ENCODE results near the gene MYD88. TPM values are rescaled to one million over a fixed set of nuclear protein-coding genes. Genes with fewer than 3 reads are reported as not detected.

The MYD88 gene
- total RNA-seq, 2 experiments from 2014 or later, result 29.3 to 31.8 TPM

DNA sequence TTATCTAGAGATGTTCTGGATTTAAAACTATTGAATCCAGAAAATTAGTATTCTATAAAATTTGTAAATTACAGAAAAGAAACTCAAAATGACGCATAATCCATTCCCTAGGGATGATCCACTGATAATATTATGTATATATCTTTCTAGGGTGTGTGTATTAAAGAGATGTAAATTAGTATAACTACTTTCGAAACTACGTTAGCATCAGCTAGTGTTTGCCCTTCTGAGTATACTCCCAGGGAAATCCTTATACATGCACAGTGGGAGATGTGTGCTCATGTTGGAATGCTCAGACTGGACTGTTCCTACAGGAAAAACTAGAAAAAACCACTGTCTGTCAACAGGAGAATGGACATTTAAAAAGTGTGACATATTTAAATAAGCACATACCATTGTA, 38.0 kb upstream of the MYD88 start:
- no peak for ATAC-seq
- peaks cover 2% of the 10 kb centered on the region for H3K36me3 Mint-ChIP-seq (ENCODE audit: low read depth)
- TF ChIP-seq, protein P1, sequence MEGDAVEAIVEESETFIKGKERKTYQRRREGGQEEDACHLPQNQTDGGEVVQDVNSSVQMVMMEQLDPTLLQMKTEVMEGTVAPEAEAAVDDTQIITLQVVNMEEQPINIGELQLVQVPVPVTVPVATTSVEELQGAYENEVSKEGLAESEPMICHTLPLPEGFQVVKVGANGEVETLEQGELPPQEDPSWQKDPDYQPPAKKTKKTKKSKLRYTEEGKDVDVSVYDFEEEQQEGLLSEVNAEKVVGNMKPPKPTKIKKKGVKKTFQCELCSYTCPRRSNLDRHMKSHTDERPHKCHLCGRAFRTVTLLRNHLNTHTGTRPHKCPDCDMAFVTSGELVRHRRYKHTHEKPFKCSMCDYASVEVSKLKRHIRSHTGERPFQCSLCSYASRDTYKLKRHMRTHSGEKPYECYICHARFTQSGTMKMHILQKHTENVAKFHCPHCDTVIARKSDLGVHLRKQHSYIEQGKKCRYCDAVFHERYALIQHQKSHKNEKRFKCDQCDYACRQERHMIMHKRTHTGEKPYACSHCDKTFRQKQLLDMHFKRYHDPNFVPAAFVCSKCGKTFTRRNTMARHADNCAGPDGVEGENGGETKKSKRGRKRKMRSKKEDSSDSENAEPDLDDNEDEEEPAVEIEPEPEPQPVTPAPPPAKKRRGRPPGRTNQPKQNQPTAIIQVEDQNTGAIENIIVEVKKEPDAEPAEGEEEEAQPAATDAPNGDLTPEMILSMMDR (IDR thresholded peaks at IDR 0.05), result no peak
- no peak for DNase-seq
- H3K27me3 Mint-ChIP-seq, result no peaks in the 10 kb centered on the region
- intact Hi-C loops (cut with micrococcal nuclease), result no loop called here
- no peak overlapping the region for H3K4me3 Mint-ChIP-seq
- H3K27ac Mint-ChIP-seq, result no peak overlapping the region
- POLR2A ChIA-PET, result interaction anchor here (0.6 kb wide), 1 partner anchor 299 kb away, joined by 4 read pairs; no protein-coding TSS in a partner anchor
- H3K9me3 Mint-ChIP-seq, result peaks cover 3% of the 10 kb centered on the region
- CTCF ChIA-PET, result no interaction called here
- H3K4me1 Mint-ChIP-seq (ENCODE audit: low read depth), result no peaks in the 10 kb centered on the region

DNA sequence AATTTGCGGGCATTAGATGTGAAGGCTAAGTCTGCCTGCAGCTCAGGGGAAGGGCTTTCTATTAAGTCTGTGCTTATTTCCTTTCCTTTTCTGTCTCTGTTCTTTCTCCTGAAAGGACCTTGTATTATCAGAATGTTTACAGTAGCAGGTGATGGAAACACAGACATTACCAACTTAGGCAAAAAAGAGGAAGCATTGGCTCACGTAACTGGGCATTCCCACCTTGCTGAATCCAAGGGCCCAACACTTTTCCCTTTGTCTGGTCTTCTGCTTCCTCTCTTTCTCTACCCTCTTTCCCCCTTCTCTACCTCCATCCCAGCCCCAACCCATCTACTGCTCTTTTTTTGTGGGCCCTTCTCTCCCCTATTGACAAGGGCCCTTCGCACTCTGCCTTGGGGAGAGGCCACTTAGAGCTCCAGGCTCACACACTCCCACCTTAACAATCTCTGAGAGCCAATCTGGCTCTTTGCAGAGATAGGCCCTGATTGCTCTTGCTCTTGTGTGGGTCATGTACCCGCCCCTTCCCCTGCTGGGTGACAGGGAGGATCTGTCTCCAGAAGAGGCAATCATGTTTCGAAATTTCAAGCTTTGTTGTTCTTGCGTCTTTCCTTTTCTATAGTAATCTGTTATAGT, 36.5 kb upstream of the MYD88 start:
- no peak for DNase-seq
- ATAC-seq, result no peak
- peaks cover 6% of the 10 kb centered on the region for H3K9me3 Mint-ChIP-seq
- CTCF ChIA-PET, result no interaction called here
- intact Hi-C loops (cut with micrococcal nuclease), result no loop called here
- peaks cover 2% of the 10 kb centered on the region for H3K36me3 Mint-ChIP-seq (ENCODE audit: low read depth)
- no peaks in the 10 kb centered on the region for H3K27me3 Mint-ChIP-seq
- no peaks in the 10 kb centered on the region for H3K4me1 Mint-ChIP-seq (ENCODE audit: low read depth)
- H3K4me3 Mint-ChIP-seq, result no peak overlapping the region
- no peak overlapping the region for H3K27ac Mint-ChIP-seq
- TF ChIP-seq, protein P1 (IDR thresholded peaks at IDR 0.05), result no peak
- POLR2A ChIA-PET, result no interaction called here

DNA sequence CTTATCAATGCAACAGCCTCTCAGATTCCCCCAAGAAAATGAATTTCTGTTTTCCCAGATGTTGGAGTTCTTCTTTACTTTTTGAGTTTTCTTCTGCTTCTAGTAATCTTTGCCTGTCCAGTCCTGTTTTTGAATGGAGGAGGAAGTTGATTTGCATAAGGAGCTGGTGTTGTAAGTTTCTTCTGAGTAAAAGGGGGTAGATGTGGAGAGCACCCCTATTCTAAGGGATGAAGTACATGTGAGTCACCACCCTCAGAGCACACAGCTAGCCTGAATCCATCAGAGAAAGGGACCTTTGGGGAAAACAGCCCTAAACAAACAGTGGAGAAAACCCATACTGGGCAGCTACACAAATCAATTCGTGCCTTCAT, 36.0 kb upstream of the MYD88 start:
- H3K4me3 Mint-ChIP-seq, result no peak overlapping the region
- H3K27me3 Mint-ChIP-seq, result no peaks in the 10 kb centered on the region
- TF ChIP-seq, protein P1 (IDR thresholded peaks at IDR 0.05), result no peak
- intact Hi-C loops (cut with micrococcal nuclease), result no loop called here
- no peak for ATAC-seq
- POLR2A ChIA-PET, result no interaction called here
- no peak overlapping the region for H3K27ac Mint-ChIP-seq
- no peaks in the 10 kb centered on the region for H3K4me1 Mint-ChIP-seq (ENCODE audit: low read depth)
- CTCF ChIA-PET, result no interaction called here
- peaks cover 6% of the 10 kb centered on the region for H3K9me3 Mint-ChIP-seq
- H3K36me3 Mint-ChIP-seq (ENCODE audit: low read depth), result peaks cover 2% of the 10 kb centered on the region
- no peak for DNase-seq

DNA sequence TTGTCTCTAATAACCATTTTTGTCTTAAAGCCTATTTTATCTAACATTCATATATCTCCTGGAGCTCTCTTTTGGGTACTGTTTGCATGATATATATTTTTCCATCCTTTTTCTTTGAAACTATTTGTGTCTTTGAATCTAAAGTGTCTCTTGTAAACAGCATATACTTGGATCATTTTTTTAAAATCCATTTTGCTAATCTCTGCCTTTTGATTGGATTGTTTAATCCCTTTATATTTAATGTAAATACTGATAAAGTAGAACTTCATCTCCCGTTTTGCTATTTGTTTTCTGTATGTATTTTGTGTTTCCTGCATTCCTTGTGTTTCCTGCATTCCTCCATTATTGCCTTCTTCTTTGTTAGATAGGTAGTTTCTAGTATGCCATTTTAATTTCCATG, 32.9 kb upstream of the MYD88 start:
- Mint-ChIP-seq H3K27me3 (no peaks in the 10 kb centered on the region), H3K9me3 (peaks cover 6% of the 10 kb centered on the region), H3K27ac (no peak overlapping the region), H3K36me3 (ENCODE audit: low read depth) (peaks cover 2% of the 10 kb centered on the region), H3K4me3 (no peak overlapping the region), H3K4me1 (ENCODE audit: low read depth) (no peaks in the 10 kb centered on the region)
- DNase-seq (no peak), ATAC-seq (no peak)
- intact Hi-C loops (cut with micrococcal nuclease), result no loop called here
- POLR2A ChIA-PET, result no interaction called here
- TF ChIP-seq, protein P1 (IDR thresholded peaks at IDR 0.05), result no peak
- CTCF ChIA-PET, result no interaction called here

DNA sequence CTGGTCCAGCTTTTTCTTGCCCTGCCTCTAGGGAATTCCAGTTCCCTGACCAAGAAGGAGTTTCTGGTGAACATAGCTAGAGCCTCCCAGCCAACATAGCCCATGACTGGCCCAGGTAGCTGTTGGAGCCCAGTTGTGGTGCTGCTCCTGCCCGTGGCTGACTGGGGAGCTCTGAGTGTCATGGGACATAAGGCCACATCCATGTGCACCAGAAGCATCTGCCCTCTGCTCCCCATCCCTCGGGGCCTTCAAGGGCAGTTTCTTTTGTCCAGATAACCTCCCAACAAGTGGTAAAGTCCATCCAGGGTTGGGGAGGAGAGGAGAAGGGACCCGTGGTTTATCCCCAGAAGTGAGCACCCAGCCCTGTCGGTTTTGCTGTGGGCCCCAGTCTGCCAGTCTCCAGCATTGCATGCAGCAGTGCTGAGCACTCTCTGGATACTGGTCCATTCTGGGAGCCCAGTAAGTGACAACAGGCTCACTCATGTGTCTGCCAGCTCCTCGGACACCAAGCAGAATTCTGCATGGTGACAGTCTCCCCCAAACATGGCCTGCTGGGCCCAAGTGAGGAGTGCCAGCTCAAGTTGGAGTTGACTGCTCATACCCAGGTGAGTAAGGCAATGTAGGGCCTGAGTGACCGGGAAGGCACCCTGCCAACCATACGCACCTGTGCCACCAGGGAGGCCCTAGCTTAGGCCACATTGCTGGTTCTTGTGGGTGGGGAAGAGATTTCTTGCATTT, 30.4 kb upstream of the MYD88 start:
- Mint-ChIP-seq H3K4me1 (ENCODE audit: low read depth) (no peaks in the 10 kb centered on the region), H3K36me3 (ENCODE audit: low read depth) (peaks cover 2% of the 10 kb centered on the region), H3K4me3 (no peak overlapping the region), H3K27me3 (no peaks in the 10 kb centered on the region), H3K9me3 (peaks cover 6% of the 10 kb centered on the region), H3K27ac (no peak overlapping the region)
- TF ChIP-seq, protein P1 (IDR thresholded peaks at IDR 0.05), result no peak
- intact Hi-C loops (cut with micrococcal nuclease), result no loop called here
- CTCF ChIA-PET, result interaction anchor here (0.7 to 2.6 kb wide), 2 partner anchors 133 to 239 kb away, joined by 3 to 10 read pairs; partner anchors contain the start of gene XYLB
- DNase-seq (no peak), ATAC-seq (no peak)
- POLR2A ChIA-PET, result interaction anchor here (0.8 kb wide), 1 partner anchor 9 kb away, joined by 3 read pairs; no protein-coding TSS in a partner anchor
